ENCODE measurements around the gene PACRG.

Gene PACRG

GRCh38 chr6:162710419-162710818, 17.4 kb upstream of the PACRG start:
- no peak for DNase-seq (ENCODE audit: low read depth in 2 of 2)

GRCh38 chr6:162710936-162711335, 16.8 kb upstream of the PACRG start:
- no peak for DNase-seq (ENCODE audit: low read depth in 2 of 2)

- DNase-seq (ENCODE audit: low read depth in 2 of 2): no peak
Measured at GRCh38 chr6:162711376-162711775, 16.4 kb upstream of the PACRG start.

- no peak for DNase-seq (ENCODE audit: low read depth in 2 of 2)
Measured at GRCh38 chr6:162712694-162713093, 15.1 kb upstream of the PACRG start.

GRCh38 chr6:162713974-162714780, 13.6 kb upstream of the PACRG start:
- DNase-seq (ENCODE audit: low read depth in 2 of 2): no peak

- no peak for DNase-seq (ENCODE audit: low read depth in 2 of 2)
Measured at GRCh38 chr6:162715601-162716000, 12.2 kb upstream of the PACRG start.

- no peak for DNase-seq (ENCODE audit: low read depth in 2 of 2)
Measured at GRCh38 chr6:162719528-162719927, 8.2 kb upstream of the PACRG start.

GRCh38 chr6:162721404-162721687, 6.4 kb upstream of the PACRG start:
- DNase-seq (ENCODE audit: low read depth in 2 of 2): no peak

- no peak for DNase-seq (ENCODE audit: low read depth in 2 of 2)
Measured at GRCh38 chr6:162722226-162722625, 5.5 kb upstream of the PACRG start.

- no peak for DNase-seq (ENCODE audit: low read depth in 2 of 2)
Measured at GRCh38 chr6:162722633-162723032, 5.1 kb upstream of the PACRG start.

- DNase-seq (ENCODE audit: low read depth in 2 of 2): no peak
Measured at GRCh38 chr6:162726947-162727321, 840 bp upstream of the PACRG start.

- DNase-seq (ENCODE audit: low read depth in 2 of 2): no peak
Measured at GRCh38 chr6:162728197-162728596, 423 bp downstream of the PACRG start.

- DNase-seq (ENCODE audit: low read depth in 2 of 2): no peak
Measured at GRCh38 chr6:162728706-162729105, 932 bp downstream of the PACRG start.

GRCh38 chr6:162730502-162730901, 2.7 kb downstream of the PACRG start:
- no peak for DNase-seq (ENCODE audit: low read depth in 2 of 2)

- DNase-seq (ENCODE audit: low read depth in 2 of 2): no peak
Measured at GRCh38 chr6:162733489-162733888, 5.7 kb downstream of the PACRG start.

- DNase-seq (ENCODE audit: low read depth in 2 of 2): no peak
Measured at GRCh38 chr6:162736961-162737360, 9.2 kb downstream of the PACRG start.

- DNase-seq (ENCODE audit: low read depth in 2 of 2): no peak
Measured at GRCh38 chr6:162750776-162751175, 23.0 kb downstream of the PACRG start.

- no peak for DNase-seq (ENCODE audit: low read depth in 2 of 2)
Measured at GRCh38 chr6:162751211-162751859, 23.6 kb downstream of the PACRG start.

- DNase-seq (ENCODE audit: low read depth in 2 of 2): no peak
Measured at GRCh38 chr6:162753775-162754174, 26.0 kb downstream of the PACRG start.

- DNase-seq (ENCODE audit: low read depth in 2 of 2): no peak
Measured at GRCh38 chr6:162770136-162770535, 42.4 kb downstream of the PACRG start.

GRCh38 chr6:162770955-162771354, 43.2 kb downstream of the PACRG start:
- no peak for DNase-seq (ENCODE audit: low read depth in 2 of 2)

GRCh38 chr6:162772466-162772865, 44.7 kb downstream of the PACRG start:
- no peak for DNase-seq (ENCODE audit: low read depth in 2 of 2)

GRCh38 chr6:162773996-162774395, 46.2 kb downstream of the PACRG start:
- no peak for DNase-seq (ENCODE audit: low read depth in 2 of 2)

GRCh38 chr6:162777091-162777490, 49.3 kb downstream of the PACRG start:
- DNase-seq (ENCODE audit: low read depth in 2 of 2): no peak
